Articular chondrocyte of knee joint (primary cell): ENCODE measurements around the gene CBS. TPM values are rescaled to one million over a fixed set of nuclear protein-coding genes. Genes with fewer than 3 reads are reported as not detected.

ENCODE experiments used
- total RNA-seq: library from RNA; depleted of rRNA; stranded (reverse); fragments of >200 nt; gene quantifications from 2 replicates; pipeline ENCODE4 v1.2.3, GENCODE V29; 2012

CBS gene
- 16.2 and 31.9 TPM in 2 replicates for total RNA-seq

DNA sequence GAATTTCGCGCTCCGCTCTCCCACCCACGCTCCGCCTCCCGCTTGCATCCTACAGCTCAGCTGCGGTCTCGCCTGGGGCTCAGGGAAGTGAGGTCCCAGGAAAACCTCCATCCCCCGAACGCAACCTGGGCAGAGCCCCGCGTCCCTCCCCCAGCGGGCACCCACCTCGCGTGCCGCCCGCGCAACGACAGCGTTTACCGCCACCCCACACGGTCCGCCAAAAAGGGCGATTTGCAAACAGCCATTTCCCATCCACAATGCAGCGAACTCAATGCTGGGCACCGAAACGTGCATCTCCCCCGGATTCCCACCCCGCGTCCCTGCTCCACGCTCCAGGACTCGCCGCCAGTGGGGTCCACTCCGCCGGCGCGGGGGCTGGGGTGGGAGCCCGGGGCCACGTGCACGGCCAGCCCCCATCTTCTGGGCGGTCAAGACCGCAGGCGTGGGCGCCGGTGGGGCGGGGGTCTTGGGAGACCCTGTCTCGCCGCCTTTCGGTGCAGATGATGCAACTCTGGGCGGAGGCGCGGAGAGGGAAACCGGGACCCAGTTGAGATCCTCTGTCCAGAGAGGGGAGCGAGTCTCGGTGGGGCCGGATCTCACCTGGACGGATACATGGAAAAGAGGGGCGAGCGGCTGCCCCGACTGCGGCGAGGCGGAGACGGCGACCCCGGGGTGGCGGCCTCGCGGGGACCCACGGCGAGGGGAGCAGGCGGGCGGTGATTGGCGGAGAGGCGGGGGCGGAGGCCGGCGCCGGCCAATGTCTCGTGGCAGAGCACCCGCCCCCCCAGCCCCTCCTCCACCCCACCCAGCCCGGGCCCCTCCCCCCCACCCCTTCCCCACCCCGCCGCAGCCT is at the start of gene CBS:
CBS (minus strand) TSS at position 666 of the 853 bp plus-strand sequence. CDS start 3,642 bp downstream, outside the sequence.

DNA sequence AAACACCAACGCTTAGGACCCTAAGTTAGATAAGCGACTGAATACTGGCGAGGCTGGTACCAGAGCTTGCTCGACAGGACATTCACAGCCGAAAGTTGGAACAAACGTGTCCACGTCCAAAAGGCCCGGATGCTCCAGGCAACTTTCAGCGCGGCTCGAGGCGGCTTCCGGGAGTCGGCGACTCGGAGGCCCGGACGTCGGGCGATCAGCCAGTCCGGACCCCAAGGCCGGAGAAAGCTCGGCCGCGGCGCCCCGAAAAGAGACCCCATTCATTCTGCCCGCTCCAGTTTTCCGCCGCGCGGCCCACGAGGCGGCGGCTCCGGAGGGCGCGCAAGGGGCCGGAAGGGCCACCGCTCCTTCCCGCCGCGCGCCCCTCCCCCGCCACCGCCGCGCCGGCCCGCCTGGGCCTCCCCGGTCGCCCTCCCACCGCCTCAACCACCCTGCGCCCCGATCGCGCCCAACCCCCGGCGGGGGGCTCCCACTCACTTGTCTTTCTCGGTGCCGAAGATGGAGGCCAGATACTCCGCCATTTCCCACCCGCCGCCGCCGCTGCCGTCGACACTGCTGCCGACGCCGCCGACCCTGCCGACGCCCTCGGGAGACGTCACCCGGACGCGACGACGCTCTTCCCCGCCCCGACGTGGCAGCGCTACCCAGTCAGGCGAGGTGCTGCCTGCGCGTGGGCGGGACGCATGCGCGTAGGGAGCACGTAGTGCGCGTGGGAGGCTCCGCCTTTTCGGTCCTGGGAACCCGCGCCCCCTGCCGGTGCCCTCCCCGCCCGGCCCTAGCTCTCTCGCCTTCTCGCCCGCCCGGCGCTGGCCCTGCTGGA is 31.5 kb upstream of the CBS start, which contains the start of gene U2AF1:
U2AF1 (minus strand) TSS at position 606 of the 829 bp plus-strand sequence; CDS start at position 530, 76 bp downstream.

Other genes with a start within 250 kb of the CBS start
- 8.1 and 8.8 TPM in 2 replicates for gene WDR4, start 196.3 kb downstream of the CBS start, total RNA-seq
- gene NDUFV3, start 182.5 kb downstream of the CBS start, total RNA-seq: 63.6 and 64.4 TPM in 2 replicates
- not detected in 2 replicates for gene ERVH48-1, start 150.2 kb downstream of the CBS start, total RNA-seq
- gene PKNOX1, start 101.3 kb downstream of the CBS start, total RNA-seq: 11.2 and 14.4 TPM in 2 replicates
- gene U2AF1, start 31.7 kb upstream of the CBS start, total RNA-seq: 17.4 and 43.5 TPM in 2 replicates
- not detected in 2 replicates for gene CRYAA, start 93.2 kb upstream of the CBS start, total RNA-seq